Measurements from ENCODE around the gene DFFA. TPM values are rescaled to one million over a fixed set of nuclear protein-coding genes. Genes with fewer than 3 reads are reported as not detected.
"Not testable (repeated sequence)": the region's sequence is repeated elsewhere in the genome, so short reads cannot be mapped to it uniquely, and the experiment has no call there.

Gene DFFA
- polyA plus RNA-seq, 1 donor from 2014 or later = 37.5 TPM

GRCh38 chr1:10510520-10511493 lies 38.5 kb upstream of the DFFA start:
- Mint-ChIP-seq H3K36me3 (peaks cover 1% of the 10 kb centered on the region), H3K27ac (peak overlapping the region in 2 of 3 donors; percentile 81 to 82), H3K4me3 (peak overlapping the region in 3 of 4 donors; percentile 16 to 90 (median 76)), H3K9me3 (no peaks in the 10 kb centered on the region), H3K27me3 (no peaks in the 10 kb centered on the region), H3K4me1 (peaks cover 23 to 33% (median 29%) of the 10 kb centered on the region in 3 donors)

DNA sequence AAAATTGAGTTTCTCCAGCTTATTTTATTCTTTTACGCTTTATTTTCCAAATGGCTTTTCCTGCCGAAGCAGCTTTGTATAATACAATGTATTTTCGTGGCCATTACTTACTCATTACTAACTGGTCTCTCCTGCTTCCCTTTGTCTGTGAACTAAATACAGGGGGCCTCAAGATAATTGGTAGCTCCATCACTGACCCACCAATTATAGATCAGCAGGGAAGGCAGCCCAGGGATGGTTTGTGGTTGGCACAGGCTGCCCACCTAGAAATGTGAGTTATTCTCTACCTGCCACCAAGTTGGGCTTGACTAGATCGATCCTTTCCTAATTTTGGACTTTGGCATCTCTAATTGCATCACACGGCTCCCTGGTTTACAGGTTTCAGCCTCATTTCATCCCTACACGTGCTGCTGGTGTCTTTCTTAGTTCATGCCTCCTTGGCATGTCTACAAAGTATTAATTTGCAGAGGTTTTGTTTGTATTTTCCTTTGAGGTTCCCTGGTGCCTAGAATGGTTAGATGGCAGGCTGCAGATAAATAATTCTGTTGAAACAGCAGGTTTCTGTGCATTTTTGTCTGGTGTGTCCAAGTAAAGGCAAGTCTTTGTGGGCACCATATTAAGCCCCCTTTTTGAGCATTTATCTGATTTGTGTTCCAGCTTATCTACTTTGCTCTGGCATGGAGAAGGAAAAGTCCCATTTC lies 37.6 kb upstream of the DFFA start:
- Mint-ChIP-seq H3K4me3 (peak overlapping the region in 2 of 4 donors; percentile 16 to 76), H3K36me3 (peaks cover 1% of the 10 kb centered on the region), H3K4me1 (peaks cover 23 to 29% (median 29%) of the 10 kb centered on the region in 3 donors), H3K27me3 (no peaks in the 10 kb centered on the region), H3K27ac (no peak overlapping the region), H3K9me3 (no peaks in the 10 kb centered on the region)

GRCh38 chr1:10508511-10508951 lies 36.2 kb upstream of the DFFA start:
- H3K27ac Mint-ChIP-seq = peak overlapping the region in 1 of 3 donors; percentile 69
- H3K4me1 Mint-ChIP-seq = peaks cover 20 to 29% (median 21%) of the 10 kb centered on the region in 3 donors

GRCh38 chr1:10507111-10507879 lies 35.0 kb upstream of the DFFA start:
- Mint-ChIP-seq H3K9me3 (no peaks in the 10 kb centered on the region), H3K4me3 (peak overlapping the region in 1 of 4 donors; percentile 58), H3K36me3 (no peaks in the 10 kb centered on the region), H3K4me1 (peaks cover 20 to 28% (median 21%) of the 10 kb centered on the region in 3 donors), H3K27ac (peak overlapping the region in 1 of 3 donors; percentile 9), H3K27me3 (no peaks in the 10 kb centered on the region)

More at GRCh38 chr1:10508511-10508951, 36.2 kb upstream of the DFFA start:
- H3K27me3 Mint-ChIP-seq = no peaks in the 10 kb centered on the region
- H3K36me3 Mint-ChIP-seq = no peaks in the 10 kb centered on the region
- no peaks in the 10 kb centered on the region for H3K9me3 Mint-ChIP-seq
- H3K4me3 Mint-ChIP-seq = no peak overlapping the region

- H3K27ac Mint-ChIP-seq = peak overlapping the region in 1 of 3 donors; percentile 67
- H3K27me3 Mint-ChIP-seq = no peaks in the 10 kb centered on the region
- no peaks in the 10 kb centered on the region for H3K36me3 Mint-ChIP-seq
- no peaks in the 10 kb centered on the region for H3K9me3 Mint-ChIP-seq
- H3K4me1 Mint-ChIP-seq = peaks cover 25 to 29% (median 26%) of the 10 kb centered on the region in 3 donors
- H3K4me3 Mint-ChIP-seq = no peak overlapping the region
Measured at GRCh38 chr1:10506677-10507047, 34.3 kb upstream of the DFFA start.

DNA sequence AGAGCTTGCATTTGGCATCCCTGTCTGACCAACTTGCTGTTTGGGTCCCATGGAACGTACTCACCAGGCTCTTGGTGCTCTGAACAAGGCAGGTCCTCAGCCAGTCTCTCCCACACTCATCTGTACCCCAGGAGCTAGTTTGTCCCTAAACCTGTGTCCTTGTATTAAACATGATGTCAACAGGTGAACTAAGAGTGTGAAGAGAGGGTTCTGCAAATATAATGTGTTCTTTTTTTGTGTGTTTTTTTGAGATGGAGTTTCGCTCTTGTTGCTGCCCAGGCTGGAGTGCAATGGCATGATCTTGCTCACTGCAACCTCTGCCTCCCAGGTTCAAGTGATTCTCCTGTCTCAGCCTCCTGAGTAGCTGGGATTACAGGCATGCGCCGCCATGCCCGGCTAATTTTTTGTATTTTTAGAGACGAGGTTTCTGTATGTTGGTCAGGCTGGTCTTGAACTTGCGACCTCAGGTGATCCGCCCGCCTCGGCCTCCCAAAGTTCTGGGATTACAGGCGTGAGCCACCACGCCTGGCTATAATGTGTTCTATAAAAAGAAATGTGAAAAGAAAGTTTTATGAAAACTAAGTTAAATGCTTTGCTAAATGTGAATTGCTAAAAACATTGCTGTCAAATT lies 33.8 kb upstream of the DFFA start:
- not testable (repeated sequence) for H3K9me3 Mint-ChIP-seq, H3K27me3 Mint-ChIP-seq, H3K4me3 Mint-ChIP-seq, H3K36me3 Mint-ChIP-seq
- Mint-ChIP-seq H3K27ac (peak overlapping the region in 1 of 3 donors; percentile 67), H3K4me1 (peaks cover 22 to 24% (median 23%) of the 10 kb centered on the region in 3 donors)

GRCh38 chr1:10504249-10504648 lies 31.9 kb upstream of the DFFA start:
- Mint-ChIP-seq H3K9me3 (no peaks in the 10 kb centered on the region), H3K27me3 (no peaks in the 10 kb centered on the region), H3K27ac (no peak overlapping the region), H3K36me3 (no peaks in the 10 kb centered on the region), H3K4me3 (no peak overlapping the region), H3K4me1 (peaks cover 12 to 14% (median 13%) of the 10 kb centered on the region in 3 donors)

GRCh38 chr1:10502206-10502605 lies 29.9 kb upstream of the DFFA start:
- Mint-ChIP-seq H3K27me3 (no peaks in the 10 kb centered on the region), H3K36me3 (no peaks in the 10 kb centered on the region), H3K9me3 (no peaks in the 10 kb centered on the region), H3K4me1 (peaks cover 6 to 13% (median 9%) of the 10 kb centered on the region in 3 donors), H3K4me3 (no peak overlapping the region), H3K27ac (no peak overlapping the region)

DNA sequence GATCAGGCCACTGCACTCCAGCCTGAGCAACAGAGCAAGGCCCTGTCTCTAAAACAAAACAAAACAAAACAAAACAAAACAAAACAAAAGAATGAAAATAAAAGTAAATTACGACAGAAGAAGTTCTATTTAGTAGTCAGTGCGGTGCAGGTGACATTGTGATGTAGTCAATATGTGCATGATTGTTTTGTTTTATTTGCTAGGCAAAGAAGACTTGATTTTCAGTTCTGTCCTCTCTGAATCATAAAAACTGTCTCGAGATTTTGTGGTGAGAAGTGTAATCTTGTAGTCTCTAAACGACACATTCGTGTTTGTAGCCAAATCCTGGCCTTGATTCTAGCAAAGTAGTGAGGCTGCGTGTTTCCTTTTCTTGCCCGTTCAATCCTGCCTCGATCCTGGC lies 25.9 kb upstream of the DFFA start:
- no peaks in the 10 kb centered on the region for H3K27me3 Mint-ChIP-seq
- H3K27ac Mint-ChIP-seq = peak overlapping the region in 1 of 3 donors; percentile 42
- H3K4me3 Mint-ChIP-seq = peak overlapping the region in 2 of 4 donors; percentile 3 to 23
- peaks cover 11 to 23% (median 19%) of the 10 kb centered on the region in 3 donors for H3K4me1 Mint-ChIP-seq
- H3K36me3 Mint-ChIP-seq = no peaks in the 10 kb centered on the region
- H3K9me3 Mint-ChIP-seq = no peaks in the 10 kb centered on the region

DNA sequence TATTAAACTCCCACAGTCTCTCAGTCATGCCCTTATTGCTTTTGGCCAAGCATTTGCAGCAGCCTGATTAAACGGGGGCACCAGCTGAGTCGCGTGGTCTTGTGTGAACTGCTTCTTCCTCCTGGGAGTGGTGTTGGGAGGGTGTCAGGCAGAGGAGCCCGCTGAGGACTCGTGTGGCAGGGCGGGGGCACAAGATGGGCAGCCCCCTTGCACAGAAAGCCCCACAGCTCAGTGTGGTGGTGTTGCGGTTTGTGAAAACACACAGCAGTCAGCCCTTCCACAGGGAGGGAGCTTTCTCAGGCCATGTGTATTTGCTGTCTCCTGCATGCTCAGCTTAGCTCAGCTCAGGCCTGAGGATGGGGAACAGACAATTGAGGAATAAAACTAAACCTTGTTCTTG lies 24.8 kb upstream of the DFFA start:
- H3K36me3 Mint-ChIP-seq = no peaks in the 10 kb centered on the region
- H3K27me3 Mint-ChIP-seq = no peaks in the 10 kb centered on the region
- H3K9me3 Mint-ChIP-seq = no peaks in the 10 kb centered on the region
- H3K4me1 Mint-ChIP-seq = peaks cover 8 to 20% (median 16%) of the 10 kb centered on the region in 3 donors
- H3K4me3 Mint-ChIP-seq = peak overlapping the region in 1 of 4 donors; percentile 4
- no peak overlapping the region for H3K27ac Mint-ChIP-seq

- H3K27me3 Mint-ChIP-seq = no peaks in the 10 kb centered on the region
- no peaks in the 10 kb centered on the region for H3K36me3 Mint-ChIP-seq
- peak overlapping the region in 2 of 4 donors; percentile 25 to 60 for H3K4me3 Mint-ChIP-seq
- peaks cover 5 to 20% (median 13%) of the 10 kb centered on the region in 3 donors for H3K4me1 Mint-ChIP-seq
- H3K9me3 Mint-ChIP-seq = no peaks in the 10 kb centered on the region
- peak overlapping the region; percentile 43 to 95 (median 93) for H3K27ac Mint-ChIP-seq
Measured at GRCh38 chr1:10495952-10496351, 23.6 kb upstream of the DFFA start.

GRCh38 chr1:10495475-10495817 lies 23.1 kb upstream of the DFFA start:
- peaks cover 5 to 20% (median 13%) of the 10 kb centered on the region in 3 donors for H3K4me1 Mint-ChIP-seq
- peak overlapping the region; percentile 27 to 94 (median 89) for H3K4me3 Mint-ChIP-seq
- no peaks in the 10 kb centered on the region for H3K36me3 Mint-ChIP-seq
- peak overlapping the region; percentile 43 to 95 (median 93) for H3K27ac Mint-ChIP-seq
- no peaks in the 10 kb centered on the region for H3K27me3 Mint-ChIP-seq
- no peaks in the 10 kb centered on the region for H3K9me3 Mint-ChIP-seq

GRCh38 chr1:10494754-10495474 lies 22.6 kb upstream of the DFFA start:
- Mint-ChIP-seq H3K4me3 (peak overlapping the region; percentile 27 to 94 (median 89)), H3K9me3 (no peaks in the 10 kb centered on the region), H3K36me3 (no peaks in the 10 kb centered on the region), H3K27ac (peak overlapping the region; percentile 43 to 95 (median 93)), H3K4me1 (peaks cover 8 to 21% (median 13%) of the 10 kb centered on the region in 3 donors), H3K27me3 (no peaks in the 10 kb centered on the region)

GRCh38 chr1:10494418-10494753 lies 22.1 kb upstream of the DFFA start:
- no peaks in the 10 kb centered on the region for H3K27me3 Mint-ChIP-seq
- H3K4me3 Mint-ChIP-seq = peak overlapping the region in 3 of 4 donors; percentile 27 to 92 (median 52)
- peak overlapping the region in 2 of 3 donors; percentile 93 to 95 for H3K27ac Mint-ChIP-seq
- H3K36me3 Mint-ChIP-seq = no peaks in the 10 kb centered on the region
- peaks cover 8 to 26% (median 13%) of the 10 kb centered on the region in 3 donors for H3K4me1 Mint-ChIP-seq
- H3K9me3 Mint-ChIP-seq = no peaks in the 10 kb centered on the region

All from IgD-negative memory B cell (primary cell).